ENCODE results near the gene AFAP1.

AFAP1 gene, protein sequence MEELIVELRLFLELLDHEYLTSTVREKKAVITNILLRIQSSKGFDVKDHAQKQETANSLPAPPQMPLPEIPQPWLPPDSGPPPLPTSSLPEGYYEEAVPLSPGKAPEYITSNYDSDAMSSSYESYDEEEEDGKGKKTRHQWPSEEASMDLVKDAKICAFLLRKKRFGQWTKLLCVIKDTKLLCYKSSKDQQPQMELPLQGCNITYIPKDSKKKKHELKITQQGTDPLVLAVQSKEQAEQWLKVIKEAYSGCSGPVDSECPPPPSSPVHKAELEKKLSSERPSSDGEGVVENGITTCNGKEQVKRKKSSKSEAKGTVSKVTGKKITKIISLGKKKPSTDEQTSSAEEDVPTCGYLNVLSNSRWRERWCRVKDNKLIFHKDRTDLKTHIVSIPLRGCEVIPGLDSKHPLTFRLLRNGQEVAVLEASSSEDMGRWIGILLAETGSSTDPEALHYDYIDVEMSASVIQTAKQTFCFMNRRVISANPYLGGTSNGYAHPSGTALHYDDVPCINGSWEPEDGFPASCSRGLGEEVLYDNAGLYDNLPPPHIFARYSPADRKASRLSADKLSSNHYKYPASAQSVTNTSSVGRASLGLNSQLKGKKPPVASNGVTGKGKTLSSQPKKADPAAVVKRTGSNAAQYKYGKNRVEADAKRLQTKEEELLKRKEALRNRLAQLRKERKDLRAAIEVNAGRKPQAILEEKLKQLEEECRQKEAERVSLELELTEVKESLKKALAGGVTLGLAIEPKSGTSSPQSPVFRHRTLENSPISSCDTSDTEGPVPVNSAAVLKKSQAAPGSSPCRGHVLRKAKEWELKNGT

GRCh38 chr4:7939377-7940108, at the start of gene AFAP1:
TSS of gene AFAP1 (minus strand) at chr4:7939861. CDS start at chr4:7872078, 67,783 bp downstream.
- DNase-seq (ENCODE audit: low spot score): peak; percentile 90

- DNase-seq (ENCODE audit: low spot score): no peak
Measured at GRCh38 chr4:7988437-7988836, 48.8 kb upstream of the AFAP1 start.

DNA sequence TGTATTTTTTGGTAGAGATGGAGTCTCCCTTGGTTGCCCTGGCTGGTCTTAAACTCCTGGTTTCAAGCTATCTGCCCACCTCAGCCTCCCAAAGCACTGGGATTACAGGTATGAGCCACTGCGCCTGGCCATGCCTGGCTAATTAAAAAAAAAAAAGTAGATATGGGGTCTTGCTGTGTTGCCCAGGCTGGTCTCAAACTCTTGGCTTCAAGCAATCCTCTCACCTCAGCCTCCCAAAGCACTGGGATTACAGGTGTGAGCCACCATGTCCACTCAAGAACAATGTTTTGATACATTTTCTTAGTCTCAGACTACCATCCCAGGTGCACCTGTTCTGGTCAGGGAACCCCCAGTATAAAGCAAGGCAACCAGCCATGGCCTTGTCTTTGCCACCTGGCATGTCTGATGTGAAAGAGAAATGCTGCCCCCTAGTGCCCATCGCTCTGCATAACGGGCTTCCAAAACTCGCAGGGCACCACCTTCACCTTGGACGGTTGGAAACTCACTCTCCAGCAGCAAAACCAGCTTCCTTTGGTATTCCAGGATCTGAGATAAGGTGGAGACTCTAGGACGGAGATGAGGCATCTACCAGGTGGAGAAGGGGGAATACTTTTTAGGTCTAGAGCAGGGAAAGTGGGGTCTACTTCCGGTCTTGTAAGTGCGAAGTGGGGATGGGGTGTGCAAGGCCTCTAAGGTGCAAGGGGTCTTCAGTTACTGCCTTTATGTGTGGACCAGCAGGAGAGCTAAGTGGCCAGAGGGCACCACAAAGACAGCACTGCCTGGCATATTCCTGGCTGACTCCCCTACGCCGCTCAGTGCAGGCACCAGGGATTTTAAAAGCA, 47.7 kb upstream of the AFAP1 start:
- peak; percentile 80 for DNase-seq (ENCODE audit: low spot score)

DNA sequence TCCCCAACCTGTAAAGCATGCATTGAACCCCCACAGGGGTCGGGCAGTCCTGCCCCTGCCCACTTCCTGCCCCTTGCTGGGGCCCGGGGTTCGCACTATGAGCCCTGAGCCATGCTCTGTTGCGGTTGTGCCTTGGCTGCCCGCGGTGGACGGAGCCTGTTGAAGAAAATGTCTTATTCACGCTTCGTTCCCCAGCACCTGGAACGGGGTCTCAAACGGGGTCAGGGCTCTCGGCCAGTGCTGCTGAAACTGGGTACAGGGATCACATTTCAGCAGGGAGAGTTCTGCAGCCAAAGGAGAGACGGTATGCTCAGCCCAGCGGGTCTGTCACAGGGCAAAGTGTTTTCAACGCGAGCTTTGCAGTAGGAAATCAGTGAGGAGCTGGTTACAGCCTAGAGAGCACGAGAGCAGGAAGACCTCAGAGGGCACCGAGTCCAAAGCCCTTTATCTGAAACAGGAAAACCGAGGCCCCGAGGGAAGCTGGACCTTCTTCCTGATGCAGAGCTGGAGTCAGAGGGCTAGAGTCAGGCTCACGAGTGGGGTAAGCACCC, 46.3 kb upstream of the AFAP1 start:
- DNase-seq (ENCODE audit: low spot score): no peak

GRCh38 chr4:7985072-7985471, 45.4 kb upstream of the AFAP1 start:
- DNase-seq (ENCODE audit: low spot score): no peak

- DNase-seq (ENCODE audit: low spot score): no peak
Measured at GRCh38 chr4:7984286-7984925, 44.7 kb upstream of the AFAP1 start.

DNA sequence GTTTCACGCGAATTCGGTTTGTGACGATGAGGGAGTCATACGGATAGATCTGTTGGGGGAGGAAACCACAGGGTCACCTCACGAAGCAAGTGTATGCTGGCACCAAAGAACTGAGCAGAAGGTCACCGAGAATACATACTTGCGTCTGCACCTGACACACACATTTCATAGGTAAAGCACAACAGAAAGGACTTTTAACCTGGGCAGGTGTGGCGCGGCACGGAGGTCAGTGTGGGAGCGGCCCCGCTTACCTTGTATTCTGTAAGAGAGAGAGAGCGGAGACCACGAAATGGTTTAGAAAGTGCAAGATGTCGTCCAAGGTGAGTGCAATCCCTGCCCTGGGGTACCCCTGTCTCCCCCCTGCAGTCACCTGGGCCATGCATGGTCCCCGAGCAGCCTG, 43.6 kb upstream of the AFAP1 start:
- DNase-seq (ENCODE audit: low spot score): no peak

GRCh38 chr4:7981738-7982394, 42.2 kb upstream of the AFAP1 start:
- DNase-seq (ENCODE audit: low spot score): no peak

GRCh38 chr4:7980036-7980435, 40.4 kb upstream of the AFAP1 start:
- no peak for DNase-seq (ENCODE audit: low spot score)

- no peak for DNase-seq (ENCODE audit: low spot score)
Measured at GRCh38 chr4:7979652-7979968, 39.9 kb upstream of the AFAP1 start.

GRCh38 chr4:7978907-7979651, 39.4 kb upstream of the AFAP1 start:
- DNase-seq (ENCODE audit: low spot score): no peak

DNA sequence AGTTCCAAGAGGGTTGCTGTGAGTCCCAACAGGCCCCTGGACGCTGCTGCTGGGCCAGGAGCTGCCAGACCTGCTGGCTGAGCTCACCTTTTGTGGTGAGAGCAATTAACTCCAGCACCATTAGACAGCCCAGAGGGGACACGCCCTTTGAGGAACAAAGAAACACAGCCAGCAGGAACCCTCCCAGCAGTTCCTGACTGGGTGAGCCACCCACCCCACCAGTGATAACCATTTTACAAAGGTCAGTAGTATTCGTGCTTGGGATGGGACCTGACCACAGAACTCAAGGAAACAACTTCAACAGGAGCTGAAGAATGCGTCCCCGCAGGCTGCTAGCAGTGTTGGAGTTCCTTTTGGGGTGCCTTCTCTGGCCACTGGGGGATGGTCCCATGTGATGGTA, 38.8 kb upstream of the AFAP1 start:
- no peak for DNase-seq (ENCODE audit: low spot score)

GRCh38 chr4:7976634-7977033, 37.0 kb upstream of the AFAP1 start:
- DNase-seq (ENCODE audit: low spot score): no peak

DNA sequence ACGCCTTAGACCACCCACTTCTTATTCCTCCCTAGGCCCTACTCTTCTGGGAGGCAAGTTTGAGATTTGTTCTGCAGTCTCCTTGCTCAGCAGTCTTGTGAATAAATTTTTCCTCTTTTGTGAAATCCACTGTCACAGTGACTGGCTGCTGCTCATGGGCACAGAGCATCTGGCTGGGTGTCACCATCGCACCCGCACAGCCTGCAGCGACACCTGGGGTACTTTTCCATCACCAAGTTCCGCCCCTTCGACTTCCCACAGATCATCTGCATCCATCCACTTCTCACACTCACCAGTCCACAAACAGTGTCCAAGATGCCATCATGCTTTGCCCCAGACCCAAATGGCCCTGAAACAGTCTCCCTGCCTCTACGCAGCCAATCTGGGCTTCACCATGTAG, 36.4 kb upstream of the AFAP1 start:
- DNase-seq (ENCODE audit: low spot score): no peak

GRCh38 chr4:7974425-7974824, 34.8 kb upstream of the AFAP1 start:
- no peak for DNase-seq (ENCODE audit: low spot score)

GRCh38 chr4:7973545-7973981, 33.9 kb upstream of the AFAP1 start:
- DNase-seq (ENCODE audit: low spot score): peak; percentile 25

- DNase-seq (ENCODE audit: low spot score): no peak
Measured at GRCh38 chr4:7971881-7972500, 32.3 kb upstream of the AFAP1 start.

- DNase-seq (ENCODE audit: low spot score): no peak
Measured at GRCh38 chr4:7971159-7971631, 31.5 kb upstream of the AFAP1 start.

DNA sequence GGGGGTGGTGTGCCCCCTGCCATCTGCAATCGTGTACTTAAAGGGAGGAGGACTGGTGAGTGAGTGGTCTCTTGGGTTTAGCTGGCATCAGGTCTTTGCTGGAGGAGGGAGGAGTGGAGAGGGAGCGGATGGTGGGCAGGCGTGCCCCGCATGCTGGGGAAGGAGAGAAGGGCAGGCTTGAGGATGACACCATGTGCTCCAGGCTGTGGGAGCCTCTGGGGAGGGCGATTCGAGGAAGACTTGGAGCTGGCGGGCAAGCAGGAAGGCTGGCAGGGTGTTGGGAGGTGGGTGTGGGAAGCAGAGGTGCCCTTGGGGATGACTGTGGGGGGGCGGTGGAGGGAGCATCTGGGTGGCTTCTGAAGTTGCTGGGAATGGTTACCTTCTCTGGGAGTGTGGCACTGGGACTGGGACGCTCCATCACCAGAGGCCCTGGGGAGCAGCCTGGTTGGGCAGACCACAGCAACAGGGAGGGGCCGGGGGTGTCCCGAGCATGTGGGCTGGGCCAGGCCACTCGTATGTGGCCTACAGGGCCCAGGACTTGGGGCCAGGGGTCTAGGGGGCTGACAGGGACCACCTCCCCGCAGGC, 30.8 kb upstream of the AFAP1 start:
- no peak for DNase-seq (ENCODE audit: low spot score)
